Measurements from ENCODE around the gene SMG6.
"Not testable (repeated sequence)": the region's sequence is repeated elsewhere in the genome, so short reads cannot be mapped to it uniquely, and the experiment has no call there.

SMG6 gene

DNA sequence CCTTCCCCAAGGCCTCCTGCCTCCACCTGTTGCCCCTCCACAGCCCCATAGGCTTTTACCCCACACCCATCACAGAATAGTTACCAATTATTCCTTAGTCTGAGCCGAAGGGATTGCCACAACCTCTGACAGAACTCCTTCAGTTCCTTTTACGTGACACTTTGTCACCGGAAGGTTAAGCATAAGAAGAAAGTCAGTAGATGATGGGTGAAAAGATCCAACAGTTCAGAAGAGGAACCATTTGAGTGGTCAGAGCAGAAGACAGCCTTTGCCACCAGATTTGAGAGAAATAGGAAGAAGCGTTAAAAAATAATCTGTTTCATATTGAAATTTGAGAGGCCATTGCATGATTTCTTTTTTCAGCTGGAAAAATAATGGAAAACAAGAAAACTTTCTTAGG, 1.3 kb upstream of the SMG6 start:
- DNase-seq (ENCODE audit: low spot score) = no peak

DNA sequence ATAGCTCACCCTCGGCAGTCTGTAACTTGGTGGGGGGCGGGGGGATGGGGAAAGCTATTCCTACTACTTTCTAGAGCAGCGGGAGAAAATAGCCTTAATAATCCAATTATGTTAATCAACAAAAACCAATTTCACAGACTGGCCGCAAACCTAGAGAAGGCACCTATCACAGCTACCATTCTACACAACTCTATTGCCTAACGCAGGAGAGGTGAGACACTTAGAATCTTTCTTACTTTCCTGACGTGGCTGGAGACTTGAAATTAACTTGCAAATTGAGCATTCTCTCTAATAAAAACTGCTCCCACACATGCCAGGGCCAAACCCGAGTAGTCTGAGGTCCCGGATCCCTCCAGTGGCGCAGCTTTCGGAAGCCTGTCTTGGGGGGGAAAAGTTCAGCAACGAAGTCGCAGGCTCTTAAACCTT, 794 bp downstream of the SMG6 start:
- DNase-seq (ENCODE audit: low spot score) = no peak

DNA sequence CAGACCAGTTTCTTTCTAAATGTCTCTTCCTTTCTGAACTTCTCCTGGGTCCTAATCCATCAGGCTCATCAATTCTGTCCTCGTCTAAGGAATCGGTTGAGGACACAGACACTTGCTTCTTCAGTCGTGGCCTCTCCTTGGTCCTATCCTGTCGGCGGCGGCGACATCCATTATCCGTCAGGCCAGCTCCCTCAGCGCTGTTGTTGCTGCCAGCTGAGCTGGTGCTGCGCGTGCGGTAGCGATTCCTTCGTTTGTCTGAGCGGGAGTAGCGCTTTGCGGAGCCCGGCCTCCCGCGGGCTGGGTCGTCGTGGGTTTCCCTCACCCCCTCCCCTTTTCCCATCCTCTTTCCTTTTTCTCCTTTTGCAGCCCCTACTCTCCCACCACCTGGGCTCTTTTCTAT, 3.8 kb downstream of the SMG6 start:
- no peak for DNase-seq (ENCODE audit: low spot score)

DNA sequence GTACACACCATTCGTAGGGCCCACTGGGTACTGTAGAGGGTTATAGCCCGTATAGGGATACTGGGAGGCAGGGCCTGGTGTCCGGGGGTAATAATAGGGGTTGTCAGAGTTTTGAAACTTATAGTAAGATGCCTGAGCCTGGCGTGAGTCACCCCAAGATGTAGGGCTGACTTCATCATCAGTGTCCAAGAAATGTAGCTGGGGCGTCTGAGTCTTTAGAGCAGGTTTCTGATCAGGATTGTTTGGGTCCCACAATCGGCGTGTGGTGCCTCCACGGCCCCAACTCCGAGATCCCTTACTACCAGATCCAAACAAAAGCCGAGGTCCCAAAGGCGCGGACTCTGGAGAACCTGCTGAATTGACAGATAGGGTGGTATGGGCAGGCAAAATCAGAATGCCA, 4.4 kb downstream of the SMG6 start:
- no peak for DNase-seq (ENCODE audit: low spot score)

DNA sequence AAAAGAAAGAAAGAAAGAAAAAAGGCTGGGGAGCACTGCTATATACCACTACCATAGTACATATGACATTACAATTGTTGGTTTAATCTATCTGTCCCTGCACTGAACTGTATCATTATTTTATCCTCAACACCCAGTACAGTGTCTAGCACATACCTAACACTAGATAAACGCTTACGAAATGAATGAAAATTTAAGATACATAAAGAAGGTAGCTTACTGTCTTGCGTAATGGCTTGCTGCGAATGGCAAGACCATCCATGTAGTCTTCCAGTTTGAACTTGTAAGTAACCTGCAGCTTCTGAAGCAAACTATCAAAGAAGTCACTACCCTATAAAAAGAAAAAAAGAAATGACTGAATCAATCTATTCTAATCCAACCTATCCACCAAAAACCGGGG, 6.6 kb downstream of the SMG6 start:
- DNase-seq (ENCODE audit: low spot score) = no peak

DNA sequence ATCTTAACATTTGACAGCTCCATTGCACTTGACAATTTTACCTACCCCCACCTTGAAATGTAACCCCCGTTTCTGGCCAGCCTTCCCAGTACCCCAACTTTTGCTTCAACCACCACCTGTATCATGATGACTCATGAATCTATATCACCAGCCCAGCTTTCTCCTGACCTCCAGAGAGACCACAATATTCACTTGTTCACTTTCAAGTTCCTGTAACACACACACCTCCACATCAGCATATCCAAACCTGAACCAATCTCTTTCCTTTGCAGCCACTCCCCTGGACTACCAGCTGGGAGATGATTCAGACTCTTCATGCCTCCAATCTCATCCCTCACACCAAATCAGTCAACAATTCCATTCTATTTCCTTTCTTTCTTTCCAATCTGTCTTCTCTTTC, 8.0 kb downstream of the SMG6 start:
- no peak for DNase-seq (ENCODE audit: low spot score)

DNA sequence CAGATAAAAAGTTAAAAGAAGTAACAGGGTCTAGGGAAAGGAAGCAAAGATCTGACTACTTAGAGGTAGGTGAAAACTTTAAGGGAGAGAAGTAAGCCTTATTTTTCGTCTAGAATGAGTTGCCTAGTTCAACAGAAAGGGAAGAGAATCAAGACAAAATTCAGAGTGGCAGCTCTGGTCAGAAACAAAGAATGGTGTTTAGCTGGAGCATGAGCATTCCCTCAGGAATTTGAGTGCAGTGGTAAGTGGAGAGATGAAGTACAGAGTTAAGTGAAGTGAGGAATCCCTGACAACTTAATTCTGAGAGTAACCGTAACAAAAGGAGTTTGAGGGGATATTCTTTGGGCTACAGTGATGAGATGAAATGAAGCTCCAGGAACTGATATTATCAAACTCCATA, 11.5 kb downstream of the SMG6 start:
- DNase-seq (ENCODE audit: low spot score) = no peak

DNA sequence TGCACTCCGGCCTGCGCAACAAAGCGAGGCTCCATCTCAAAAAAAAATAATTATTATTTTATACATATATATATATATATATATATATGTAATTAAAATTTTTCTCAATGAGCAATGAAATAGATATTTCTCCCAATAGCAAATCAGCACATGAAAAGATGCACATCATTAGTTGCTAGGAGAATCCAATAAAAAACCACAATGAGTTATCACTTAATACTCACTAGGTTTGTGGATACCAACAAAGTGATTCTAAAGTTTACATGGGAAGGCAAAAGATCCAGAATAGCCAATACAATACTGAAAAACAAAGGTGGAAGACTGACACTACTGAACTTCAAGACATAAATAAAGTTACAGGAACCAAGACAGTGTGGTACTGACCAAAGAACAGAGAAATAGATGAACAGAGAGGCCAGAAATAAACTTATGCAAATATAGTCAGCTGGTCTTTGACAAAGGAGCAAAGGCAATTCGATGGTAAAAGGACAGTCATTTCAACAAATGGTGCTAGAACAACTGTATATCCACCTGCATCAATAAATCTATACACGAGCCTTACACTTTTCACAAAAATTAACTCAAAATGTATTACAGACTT, 13.6 kb downstream of the SMG6 start:
- DNase-seq (ENCODE audit: low spot score) = no peak

DNA sequence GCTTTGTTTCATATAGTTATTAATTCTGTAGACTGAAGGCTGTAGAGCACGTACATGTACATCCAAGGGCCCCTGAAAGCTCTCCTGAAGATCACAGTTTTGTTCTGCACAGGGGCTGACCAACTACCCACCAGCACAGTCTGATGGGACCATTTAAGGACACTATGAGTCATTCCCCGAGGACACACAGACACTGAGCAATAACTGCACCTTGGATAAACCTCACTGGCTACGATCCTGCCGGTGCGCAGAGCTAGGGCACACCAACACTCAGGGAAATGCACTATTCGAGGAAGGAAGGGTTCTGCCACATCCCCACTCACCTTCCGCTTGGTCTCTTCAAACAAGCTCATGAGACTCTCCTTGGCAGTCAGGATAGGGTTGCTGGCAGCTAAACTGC, 20.3 kb downstream of the SMG6 start:
- DNase-seq (ENCODE audit: low spot score) = no peak

DNA sequence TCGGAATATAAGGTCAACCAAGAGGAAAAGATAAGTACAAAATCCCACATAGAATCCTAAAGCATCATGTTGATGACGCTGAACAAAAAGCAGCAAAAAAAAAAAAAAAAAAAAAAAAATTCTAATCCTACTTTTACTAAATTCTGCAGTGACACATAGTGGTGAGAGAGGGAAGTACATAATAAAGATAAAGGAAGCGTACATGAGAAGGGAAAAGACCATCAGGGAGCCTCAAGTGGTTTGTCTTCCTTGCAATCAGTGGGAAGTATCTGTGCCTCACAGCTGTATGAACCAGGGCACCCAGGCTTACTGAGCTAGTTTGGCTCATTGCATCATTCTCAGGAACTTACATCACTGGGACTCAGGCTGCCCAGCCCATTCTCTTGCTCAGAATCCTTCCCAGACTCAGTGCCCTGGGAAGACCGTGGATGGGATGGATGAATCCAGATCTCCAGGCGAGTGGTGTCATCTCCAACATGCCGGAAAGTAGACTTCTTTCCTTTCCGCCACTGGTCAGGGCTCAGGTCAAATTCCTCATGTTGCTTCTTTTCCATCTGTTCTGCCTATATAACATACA, 21.2 kb downstream of the SMG6 start:
- DNase-seq (ENCODE audit: low spot score) = peak; percentile 54

DNA sequence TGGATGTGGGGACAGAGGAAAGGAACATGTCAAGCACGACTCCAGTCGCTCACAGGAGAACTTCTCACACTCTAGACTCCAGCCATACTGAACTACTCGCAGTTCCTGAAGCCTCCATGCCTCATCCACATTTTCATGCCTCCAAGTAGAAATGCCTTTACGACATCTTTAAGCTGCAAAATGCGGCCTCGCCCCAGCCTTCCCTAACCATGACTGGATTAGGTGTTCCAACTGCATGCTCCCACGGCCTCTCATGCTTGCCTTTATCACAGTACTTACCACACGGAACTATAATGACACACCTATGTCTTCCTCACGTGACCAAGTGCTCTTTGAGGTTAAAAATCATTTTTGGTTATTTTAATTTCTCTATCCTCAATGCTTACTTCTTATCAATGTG, 23.9 kb downstream of the SMG6 start:
- DNase-seq (ENCODE audit: low spot score) = no peak

DNA sequence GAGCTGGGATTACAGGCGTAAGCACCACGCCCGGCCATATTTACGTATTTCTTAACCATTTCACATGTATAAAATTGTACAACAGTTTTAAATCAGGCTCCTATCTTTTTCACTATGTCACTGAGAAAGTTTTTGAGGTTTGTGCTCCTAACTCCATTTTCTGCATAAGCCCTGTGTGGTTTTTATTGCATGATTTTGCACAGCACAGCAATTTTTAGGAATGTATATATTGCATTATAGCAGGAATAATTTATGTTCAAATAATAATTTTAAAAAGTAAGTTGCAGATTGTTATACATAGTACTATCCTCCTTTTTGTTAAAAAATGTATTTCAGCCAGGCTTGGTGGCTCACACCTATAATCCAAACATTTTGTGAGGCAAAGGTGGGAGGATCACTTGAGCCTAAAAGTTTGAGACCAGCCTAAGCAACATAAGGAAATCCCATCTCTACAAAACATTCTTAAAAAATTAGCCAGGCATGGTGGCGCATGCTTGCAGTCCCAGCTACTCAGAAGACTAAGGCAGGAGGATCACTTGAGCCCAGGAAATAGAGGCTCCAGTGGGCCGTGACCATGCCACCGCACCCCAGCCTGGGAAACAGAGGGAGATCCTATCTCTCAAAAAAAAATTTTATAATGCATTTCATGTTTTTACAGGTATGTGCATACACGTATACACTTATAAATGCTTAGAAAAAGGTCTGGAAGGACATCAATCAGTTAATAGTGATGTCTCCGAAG, 26.0 kb downstream of the SMG6 start:
- no peak for DNase-seq (ENCODE audit: low spot score)

DNA sequence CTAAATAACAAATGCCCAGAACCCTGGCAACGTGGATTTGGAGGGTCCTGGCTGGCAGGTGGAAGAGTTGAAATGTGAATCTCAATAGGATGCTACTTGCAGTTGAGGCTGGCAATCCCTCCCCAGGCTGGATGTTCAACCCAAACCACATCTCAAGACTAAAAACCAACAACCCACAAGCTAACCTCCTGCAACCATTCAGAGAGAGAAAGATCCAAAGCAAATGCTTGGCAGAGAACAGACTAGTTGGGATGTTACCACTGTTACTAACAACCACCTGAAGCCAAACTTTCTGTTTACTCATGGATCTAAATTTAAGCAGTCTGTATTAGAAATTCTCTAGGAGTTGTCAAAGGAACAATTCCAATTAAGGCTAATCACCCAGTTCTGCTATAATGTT, 27.9 kb downstream of the SMG6 start:
- no peak for DNase-seq (ENCODE audit: low spot score)

DNA sequence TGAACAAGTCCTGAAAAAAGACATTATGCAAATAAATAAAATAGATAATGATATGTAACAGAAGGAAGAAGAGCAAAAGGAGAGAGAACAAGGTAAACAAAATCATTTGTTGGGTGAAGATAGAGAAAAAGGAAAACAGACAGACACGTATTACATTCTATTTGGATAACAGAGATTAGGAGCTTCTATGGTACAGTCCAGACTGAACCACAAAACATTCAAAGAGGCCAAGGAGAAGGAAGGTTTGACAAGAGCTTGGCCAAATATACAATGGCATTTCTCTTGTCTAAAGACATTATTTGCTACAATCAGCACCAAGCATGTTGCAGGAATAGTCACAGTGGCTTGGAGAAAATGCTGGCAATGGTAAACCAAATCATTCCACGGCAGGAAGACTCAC, 29.2 kb downstream of the SMG6 start:
- DNase-seq (ENCODE audit: low spot score) = no peak

DNA sequence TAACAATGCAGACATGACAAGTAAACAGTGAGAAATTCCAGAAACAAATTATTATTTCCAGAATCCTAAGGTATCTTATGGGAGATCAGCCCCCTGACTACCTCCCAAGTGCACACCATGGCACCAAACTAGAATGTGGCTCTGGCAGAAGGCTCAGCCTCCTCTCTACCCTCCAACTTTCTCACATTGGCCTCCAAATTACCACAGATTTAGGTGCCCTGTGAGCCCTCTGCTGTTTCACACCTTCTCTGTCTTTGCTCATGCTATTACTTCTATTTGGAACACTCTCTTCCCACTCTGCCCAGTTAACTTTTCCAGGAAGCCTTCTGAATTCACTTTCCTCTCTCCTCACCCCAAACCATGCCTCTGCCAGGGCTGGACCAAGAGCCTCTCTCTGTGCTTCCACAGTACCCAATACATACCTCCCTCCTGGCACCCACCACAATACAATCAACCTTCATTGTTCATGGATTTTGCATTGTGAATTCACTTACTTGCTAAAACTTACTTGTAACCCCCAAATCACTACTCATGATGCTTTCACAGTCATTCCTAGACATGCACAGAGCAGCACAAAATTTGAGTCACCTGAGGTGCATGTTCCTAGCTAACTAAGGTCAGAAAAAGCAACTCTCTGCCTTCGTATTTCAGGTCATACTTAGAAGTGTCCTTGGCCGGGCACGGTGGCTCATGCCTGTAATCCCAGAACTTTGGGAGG, 31.4 kb downstream of the SMG6 start:
- DNase-seq (ENCODE audit: low spot score) = no peak

DNA sequence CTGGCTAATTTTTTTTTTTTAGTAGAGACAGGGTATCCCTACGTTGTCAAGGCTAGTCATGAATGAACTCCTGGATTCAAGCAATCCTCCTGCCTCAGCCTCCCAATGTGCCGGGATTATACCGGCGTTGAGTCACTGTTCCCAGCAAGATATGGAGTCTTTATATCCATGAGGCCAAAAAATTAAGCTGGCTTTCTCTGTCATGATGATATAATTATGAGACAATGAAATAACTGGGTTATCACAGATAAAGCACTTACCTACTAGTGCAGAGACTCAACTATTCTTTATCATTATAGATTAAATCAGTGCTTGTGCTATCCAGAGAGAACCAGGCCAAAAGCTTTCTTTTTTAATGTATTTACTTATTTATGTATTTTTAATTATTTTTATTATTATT, 36.2 kb downstream of the SMG6 start:
- DNase-seq (ENCODE audit: low spot score) = no peak

DNA sequence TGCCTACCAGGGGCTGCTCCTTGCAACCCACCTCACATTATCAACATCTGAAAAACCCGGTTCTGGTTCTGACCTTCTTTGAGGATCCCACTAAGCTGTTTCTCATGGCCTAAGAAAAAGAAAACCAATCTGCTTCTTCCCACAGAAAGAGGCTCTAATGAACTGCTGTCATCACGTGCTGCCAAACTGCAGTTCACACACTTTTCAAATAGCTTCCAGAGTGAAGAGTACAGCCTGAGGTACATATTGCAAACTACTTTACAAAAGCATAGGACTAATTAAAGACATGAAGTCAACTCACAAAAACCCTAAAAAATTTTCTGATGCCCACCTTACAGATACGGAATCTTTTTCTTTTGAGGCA, 36.7 kb downstream of the SMG6 start:
- no peak for DNase-seq (ENCODE audit: low spot score)

DNA sequence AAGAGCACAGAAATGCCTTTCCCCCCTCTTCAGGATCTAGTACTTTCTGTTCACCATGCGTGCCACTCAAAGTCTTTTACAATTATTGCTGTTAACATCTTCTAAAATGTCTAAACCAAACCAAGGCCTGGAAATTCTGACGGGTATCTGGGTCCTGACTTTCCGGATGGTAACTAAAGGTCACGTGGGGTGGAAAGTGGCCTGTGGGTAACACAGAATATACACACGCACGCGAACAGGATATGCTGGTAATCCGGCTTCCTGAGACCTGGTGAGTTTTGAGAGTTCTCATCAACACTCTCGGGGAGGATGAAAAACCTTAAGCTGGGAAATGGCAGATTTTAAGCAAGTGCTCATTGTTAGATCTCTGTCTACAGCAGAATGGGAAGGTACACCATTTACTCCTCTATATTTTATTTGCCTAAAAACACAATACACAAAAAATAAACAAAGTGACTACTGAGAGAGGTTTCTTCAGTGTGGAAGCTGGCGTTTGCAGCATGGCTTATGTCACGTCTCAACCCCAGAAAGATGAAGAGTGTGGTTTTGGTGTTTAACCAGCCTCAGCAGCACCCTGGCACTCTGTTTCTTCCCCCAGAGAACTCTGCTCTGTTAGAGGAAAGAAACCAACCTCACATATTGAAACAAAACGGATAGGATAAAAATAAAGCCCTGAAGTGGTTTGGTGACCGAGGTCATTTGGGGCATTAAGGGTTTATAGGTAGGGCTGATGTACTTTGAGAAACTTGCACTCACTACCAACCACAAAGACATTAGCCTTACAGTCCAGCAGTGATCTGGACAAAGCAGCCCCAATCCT, 37.3 kb downstream of the SMG6 start:
- DNase-seq (ENCODE audit: low spot score) = no peak

DNA sequence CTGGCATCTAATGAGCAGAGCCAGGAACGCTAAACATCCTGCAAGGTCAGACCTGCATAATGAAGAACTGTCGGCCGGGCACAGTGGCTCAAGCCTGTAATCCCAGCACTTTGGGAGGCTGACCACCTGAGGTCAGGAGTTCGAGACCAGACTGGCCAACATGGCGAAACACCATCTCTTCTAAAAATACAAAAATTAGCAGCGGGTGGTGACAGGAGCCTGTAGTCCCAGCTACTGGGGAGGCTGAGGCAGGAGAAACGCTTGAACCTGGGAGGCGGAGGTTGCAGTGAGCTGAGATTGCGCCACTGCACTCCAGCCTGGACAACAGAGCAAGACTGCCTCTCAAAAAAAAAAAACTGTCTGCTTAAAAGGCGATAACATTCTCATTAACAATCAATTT, 38.4 kb downstream of the SMG6 start:
- not testable (repeated sequence) for DNase-seq (ENCODE audit: low spot score)

DNA sequence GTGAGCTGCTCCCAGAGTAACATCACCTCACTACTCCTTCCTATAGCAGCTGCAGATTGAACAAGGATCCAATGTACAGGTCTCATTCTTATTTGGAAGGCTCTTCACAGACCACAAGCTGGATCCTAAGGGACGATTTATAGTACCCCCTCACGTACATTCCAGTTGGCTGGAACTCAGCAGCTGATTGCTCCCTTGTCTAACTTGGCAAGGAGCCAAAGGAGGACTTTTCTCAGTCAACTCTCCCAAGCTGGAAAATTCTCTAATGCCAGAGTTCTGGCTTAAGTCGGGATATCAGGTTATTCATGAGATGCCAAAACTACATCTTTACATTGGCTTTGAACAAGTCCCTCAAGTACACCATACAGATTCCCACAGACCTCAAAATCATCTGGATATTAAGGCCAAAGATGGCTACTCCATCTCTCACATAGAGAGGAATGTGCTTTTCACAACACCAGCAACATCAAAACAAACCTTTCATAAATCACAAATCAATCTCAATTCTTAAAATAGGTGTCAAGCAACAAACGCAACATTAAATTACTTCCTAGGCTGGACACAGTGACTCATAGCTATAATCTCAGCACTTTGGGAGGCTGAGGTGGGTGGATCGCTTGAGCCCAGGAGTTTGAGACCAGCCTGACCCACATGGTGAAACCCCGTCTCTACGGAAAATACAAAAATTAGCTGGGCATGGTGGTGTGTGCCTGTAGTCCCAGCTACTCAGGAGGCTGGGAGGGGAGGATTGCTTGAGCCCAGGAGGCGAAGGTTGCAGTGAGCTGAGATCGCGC, 39.3 kb downstream of the SMG6 start:
- no peak for DNase-seq (ENCODE audit: low spot score)

Measured in COLO829 (cell line).